HL-60 (cell line): Measurements from ENCODE around the gene STK25.

ENCODE experiments used
- DNase-seq, 2 experiments: peaks; one replicate each; pipeline ENCODE4 v3.0.0-alpha.2; 2010 to 2020; ENCODE audit warnings: low read depth in 1 of 2, low spot score in 1 of 2
- H3K27ac ChIP-seq: fragments of 250-450 bp; sonication (Bioruptor Pico); replicated peaks from 2 replicates; pipeline ENCODE4 v1.5.1; 2020; ENCODE audit warnings: mild to moderate bottlenecking, moderate library complexity
- H3K27me3 ChIP-seq: fragments of 250-450 bp; sonication (Bioruptor Pico); 2 replicates; pipeline ENCODE4 v1.5.1; 2021; ENCODE audit warnings: mild to moderate bottlenecking, moderate library complexity; ENCODE audit not compliant: insufficient read depth, poor library complexity, severe bottlenecking
- H3K4me3 ChIP-seq: replicated peaks from 2 replicates; pipeline ENCODE4 v1.5.1; 2011; ENCODE audit warnings: mild to moderate bottlenecking, control low read depth, low read length; ENCODE audit not compliant: insufficient read depth
- CTCF ChIP-seq: IDR thresholded peaks from one replicate; pipeline ENCODE4 v1.5.1; 2011; ENCODE audit warnings: low read length, control low read depth, inconsistent platforms; ENCODE audit not compliant: insufficient read depth
- GABPA ChIP-seq: IDR thresholded peaks from 2 replicates; pipeline ENCODE4 v1.6.1; 2012; ENCODE audit warnings: low read depth
- POLR2AphosphoS5 ChIP-seq: IDR thresholded peaks from 2 replicates; pipeline ENCODE4 v1.6.1; 2012; ENCODE audit warnings: low read depth
- REST ChIP-seq: IDR thresholded peaks from 2 replicates; pipeline ENCODE4 v1.6.1; 2012; ENCODE audit warnings: low read depth; ENCODE audit not compliant: insufficient replicate concordance
- SPI1 ChIP-seq: IDR thresholded peaks from 2 replicates; pipeline ENCODE4 v1.6.1; 2012; ENCODE audit warnings: low read depth, mild to moderate bottlenecking, borderline replicate concordance

Gene STK25

GRCh38 chr2:241541564-241542277, 33.3 kb upstream of the STK25 start:
- peaks cover 27% of the 10 kb centered on the region for H3K27me3 ChIP-seq
- no peak for TF ChIP-seq POLR2AphosphoS5
- TF ChIP-seq CTCF, result no peak
- TF ChIP-seq REST, result no peak
- no peak for TF ChIP-seq GABPA
- no peak for TF ChIP-seq SPI1
- no peak overlapping the region for H3K27ac ChIP-seq
- no peak overlapping the region for H3K4me3 ChIP-seq
- no peak for DNase-seq

GRCh38 chr2:241540771-241541561, 32.6 kb upstream of the STK25 start:
- Histone ChIP-seq H3K27ac (no peak overlapping the region), H3K4me3 (no peak overlapping the region), H3K27me3 (peaks cover 26% of the 10 kb centered on the region)
- no peak for TF ChIP-seq REST
- no peak for DNase-seq

GRCh38 chr2:241540401-241540770, 32.0 kb upstream of the STK25 start:
- Histone ChIP-seq H3K27me3 (peaks cover 27% of the 10 kb centered on the region), H3K27ac (no peak overlapping the region), H3K4me3 (no peak overlapping the region)
- no peak for DNase-seq
- TF ChIP-seq CTCF (no peak), REST (no peak), GABPA (no peak), POLR2AphosphoS5 (no peak), SPI1 (no peak)
